Suppressor macrophage treated with lipopolysaccharide for 4 hours (primary cell): ENCODE results near the gene POR.

Experiments
- DNase-seq: peaks from one replicate; pipeline ENCODE4 v3.0.0-alpha.2; 2020

POR gene

GRCh38 chr7:75916685-75917634 lies 2.0 kb downstream of the POR start:
- no peak for DNase-seq

- DNase-seq, result no peak
Measured at GRCh38 chr7:75920431-75921161, 5.6 kb downstream of the POR start.

GRCh38 chr7:75921479-75921878 lies 6.5 kb downstream of the POR start:
- DNase-seq, result no peak

- DNase-seq, result no peak
Measured at GRCh38 chr7:75922966-75923603, 8.1 kb downstream of the POR start.

DNA sequence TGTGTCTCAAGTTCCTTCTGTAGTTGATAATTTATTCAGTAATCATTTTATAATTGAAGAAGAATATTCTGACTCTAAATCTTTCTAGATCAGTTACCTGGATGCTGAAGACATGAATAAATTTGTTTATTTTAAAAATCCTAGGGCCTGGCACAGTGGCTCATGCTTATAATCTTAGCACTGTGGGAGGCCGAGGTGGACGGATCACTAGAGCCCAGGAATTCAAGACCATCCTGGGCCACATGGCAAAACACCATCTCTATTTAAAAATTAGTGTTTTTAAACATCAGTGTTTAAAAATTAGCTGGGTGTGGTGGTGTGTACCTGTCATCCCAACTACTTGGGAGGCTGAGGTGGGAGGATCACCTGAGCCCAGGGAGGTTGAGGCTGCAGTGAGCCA lies 9.3 kb downstream of the POR start:
- no peak for DNase-seq

- DNase-seq, result peak; percentile 81
Measured at GRCh38 chr7:75924889-75925288, 9.9 kb downstream of the POR start.

DNA sequence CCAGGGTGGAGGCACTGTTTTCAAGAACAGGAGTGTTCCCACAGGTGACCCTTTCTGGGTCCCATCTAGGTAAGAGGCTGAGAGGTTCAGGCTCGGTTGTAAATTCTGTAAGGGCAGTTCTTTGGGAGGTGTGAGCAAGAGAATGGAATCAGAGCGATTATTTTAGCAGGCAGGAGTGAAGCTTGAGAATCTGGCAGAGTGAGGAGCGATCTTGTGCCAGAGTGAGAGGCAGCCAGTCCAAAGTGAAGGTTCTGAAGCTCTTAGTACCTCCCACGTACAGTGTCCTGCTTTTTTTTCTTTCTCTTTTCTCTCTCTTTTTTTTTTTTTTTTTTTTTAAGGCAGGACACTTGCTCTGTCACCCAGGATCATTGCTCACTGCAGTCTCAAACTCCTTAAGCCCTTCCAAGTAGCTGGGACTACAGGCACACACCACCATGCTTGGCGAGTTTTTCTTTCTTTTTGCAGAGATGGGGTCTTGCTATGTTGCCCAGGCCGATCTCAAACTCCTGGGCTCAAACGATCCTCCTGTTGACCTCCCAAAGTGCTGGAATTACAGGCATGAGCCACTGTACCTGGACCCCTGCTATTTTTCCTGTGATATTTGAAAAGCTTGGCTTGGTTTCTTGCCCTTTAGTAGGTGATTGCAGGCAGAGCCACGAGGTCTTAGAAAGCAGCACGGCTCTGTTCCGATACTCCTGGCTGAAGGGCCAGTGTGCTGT lies 10.9 kb downstream of the POR start:
- DNase-seq, result no peak

- DNase-seq, result no peak
Measured at GRCh38 chr7:75928568-75928914, 13.6 kb downstream of the POR start.

GRCh38 chr7:75931680-75932079 lies 16.7 kb downstream of the POR start:
- no peak for DNase-seq

DNA sequence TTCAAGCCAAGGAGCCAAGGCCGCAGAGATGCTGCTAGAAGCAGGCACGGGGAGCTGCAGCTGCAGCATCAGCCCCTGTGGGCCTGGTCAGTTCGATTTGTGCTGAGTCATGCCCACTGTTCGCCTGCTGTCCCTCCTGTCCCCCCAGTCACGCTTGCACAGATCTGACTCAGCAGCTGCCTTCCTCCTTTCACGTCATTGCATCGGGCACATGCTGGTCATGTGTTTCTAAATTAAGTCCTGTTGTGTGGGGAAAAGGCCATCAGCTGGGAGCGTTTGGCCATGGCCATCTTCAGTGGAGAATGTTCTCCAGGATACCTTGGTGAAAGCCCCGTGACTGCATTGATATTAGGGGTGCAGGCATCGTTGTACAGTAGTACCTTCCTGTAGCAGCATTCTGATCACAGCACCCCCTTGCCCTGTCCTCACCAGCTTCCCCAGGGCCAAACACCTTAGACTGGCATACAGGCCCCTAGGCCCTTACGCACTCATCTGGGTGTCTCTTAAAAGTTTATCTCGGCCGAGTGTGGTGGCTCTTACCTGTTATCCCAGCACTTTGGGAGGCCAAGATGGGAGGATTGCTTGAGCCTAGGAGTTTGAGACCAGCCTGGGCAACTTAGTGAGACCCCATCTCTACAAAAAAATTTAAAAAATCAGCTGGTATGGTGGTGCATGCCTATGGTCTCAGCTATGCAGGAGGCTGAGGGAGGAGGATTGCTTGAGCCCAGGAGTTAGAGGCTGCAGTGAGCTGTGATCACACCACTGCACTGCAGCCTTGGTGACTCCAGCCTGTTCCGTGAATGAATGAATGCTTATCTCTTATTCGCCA lies 23.2 kb downstream of the POR start:
- peak; percentile 93 for DNase-seq

DNA sequence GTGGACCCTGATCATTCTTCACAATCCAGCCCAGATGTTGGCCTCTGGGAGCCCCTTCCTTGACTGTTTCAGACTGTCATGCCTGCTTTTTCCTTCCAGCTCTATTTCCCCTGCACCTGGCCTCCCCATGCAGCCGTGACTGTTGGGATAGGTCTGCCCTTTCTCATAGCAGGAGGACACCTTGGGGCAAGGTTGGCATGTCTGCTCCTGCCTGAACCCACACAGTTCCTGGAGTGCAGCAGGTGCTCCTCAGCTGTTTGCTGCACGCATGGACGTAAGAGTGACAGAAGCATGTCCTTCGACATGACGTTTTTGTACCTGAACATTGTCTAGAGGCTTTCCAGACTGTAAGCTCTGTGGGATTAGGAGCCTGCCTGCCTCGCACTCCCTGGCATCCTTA lies 24.0 kb downstream of the POR start:
- DNase-seq, result no peak

DNA sequence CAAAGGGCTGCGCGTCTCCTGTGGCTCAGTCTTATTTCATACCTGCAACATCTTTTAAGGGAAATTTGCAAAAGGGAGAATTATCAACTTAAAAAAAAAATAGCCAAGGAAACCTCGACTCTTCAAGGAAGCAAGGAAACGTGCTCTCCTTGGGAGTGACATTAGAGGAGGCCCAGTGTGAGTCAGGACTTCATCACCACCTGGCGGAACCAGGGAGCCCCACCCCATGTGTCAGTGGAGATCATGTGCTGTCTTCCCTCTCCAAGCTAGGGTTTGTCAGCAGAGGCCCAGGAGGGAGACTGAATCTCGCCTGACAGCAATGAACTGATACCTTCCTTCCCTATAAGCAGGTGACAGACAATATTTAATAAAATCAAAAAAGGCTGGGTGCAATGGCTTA lies 28.9 kb downstream of the POR start:
- DNase-seq, result peak; percentile 41

DNA sequence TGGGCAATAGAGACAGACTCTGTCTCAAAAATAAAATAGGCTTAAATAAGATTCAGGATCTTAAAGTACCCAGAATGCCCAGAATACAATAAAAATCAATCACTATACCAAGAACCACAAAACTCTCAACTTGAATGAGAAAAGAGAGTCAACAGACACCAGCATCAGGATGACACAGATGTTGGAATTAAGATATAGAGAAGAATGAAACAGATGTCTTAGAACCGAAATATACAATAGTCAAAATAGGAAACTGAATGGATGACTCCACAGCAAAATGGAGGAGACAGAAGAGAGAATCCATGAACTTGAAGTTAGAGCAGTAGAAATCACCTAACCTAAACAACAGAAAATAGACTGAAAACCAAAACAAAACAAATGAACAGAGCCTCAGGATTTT lies 29.6 kb downstream of the POR start:
- no peak for DNase-seq

GRCh38 chr7:75945297-75946168 lies 30.6 kb downstream of the POR start:
- DNase-seq, result peak; percentile 47

DNA sequence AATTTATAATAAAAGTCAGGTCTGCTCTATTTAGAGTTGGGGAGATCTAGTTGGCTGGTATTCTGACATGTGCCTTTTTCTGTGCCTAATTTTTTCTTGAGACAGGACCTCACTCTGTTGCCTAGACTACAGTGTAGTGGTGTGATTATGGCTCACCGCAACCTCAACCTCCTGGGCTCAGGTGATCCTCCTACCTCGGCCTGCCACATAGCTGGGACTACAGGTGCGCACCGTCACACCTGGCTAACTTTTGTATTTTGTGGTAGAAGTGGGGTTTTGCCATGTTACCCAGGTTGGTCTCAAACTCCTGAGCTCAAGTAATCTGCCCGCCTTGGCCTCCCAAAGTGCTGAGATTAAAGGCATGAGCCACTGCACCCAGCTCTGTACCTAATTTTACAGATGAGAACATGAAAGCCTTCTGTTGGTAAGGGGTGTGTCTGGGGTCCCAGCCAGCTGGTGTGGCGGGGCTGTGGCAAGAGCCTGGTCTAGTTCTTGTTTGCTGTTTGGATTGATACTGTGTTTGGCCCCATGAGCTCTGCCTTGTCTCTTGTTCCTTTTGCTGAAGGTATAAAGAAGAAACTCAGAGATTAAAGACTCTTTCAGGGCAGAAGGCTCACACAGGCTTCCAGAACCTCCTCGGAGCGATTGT lies 31.4 kb downstream of the POR start:
- DNase-seq, result no peak

- no peak for DNase-seq
Measured at GRCh38 chr7:75948179-75948578, 33.2 kb downstream of the POR start.

- peak; percentile 47 for DNase-seq
Measured at GRCh38 chr7:75950111-75950681, 35.2 kb downstream of the POR start.

- peak; percentile 95 for DNase-seq
Measured at GRCh38 chr7:75951506-75951905, 36.6 kb downstream of the POR start.

GRCh38 chr7:75953431-75953830 lies 38.5 kb downstream of the POR start:
- peak; percentile 9 for DNase-seq

- DNase-seq, result peak; percentile 81
Measured at GRCh38 chr7:75953931-75954330, 39.0 kb downstream of the POR start.
